Measurements from ENCODE around the gene C1QL1. TPM values are rescaled to one million over a fixed set of nuclear protein-coding genes. Genes with fewer than 3 reads are reported as not detected.

C1QL1 gene
- polyA plus RNA-seq (2012; ENCODE audit: low read depth, missing spikeins), result not detected

DNA sequence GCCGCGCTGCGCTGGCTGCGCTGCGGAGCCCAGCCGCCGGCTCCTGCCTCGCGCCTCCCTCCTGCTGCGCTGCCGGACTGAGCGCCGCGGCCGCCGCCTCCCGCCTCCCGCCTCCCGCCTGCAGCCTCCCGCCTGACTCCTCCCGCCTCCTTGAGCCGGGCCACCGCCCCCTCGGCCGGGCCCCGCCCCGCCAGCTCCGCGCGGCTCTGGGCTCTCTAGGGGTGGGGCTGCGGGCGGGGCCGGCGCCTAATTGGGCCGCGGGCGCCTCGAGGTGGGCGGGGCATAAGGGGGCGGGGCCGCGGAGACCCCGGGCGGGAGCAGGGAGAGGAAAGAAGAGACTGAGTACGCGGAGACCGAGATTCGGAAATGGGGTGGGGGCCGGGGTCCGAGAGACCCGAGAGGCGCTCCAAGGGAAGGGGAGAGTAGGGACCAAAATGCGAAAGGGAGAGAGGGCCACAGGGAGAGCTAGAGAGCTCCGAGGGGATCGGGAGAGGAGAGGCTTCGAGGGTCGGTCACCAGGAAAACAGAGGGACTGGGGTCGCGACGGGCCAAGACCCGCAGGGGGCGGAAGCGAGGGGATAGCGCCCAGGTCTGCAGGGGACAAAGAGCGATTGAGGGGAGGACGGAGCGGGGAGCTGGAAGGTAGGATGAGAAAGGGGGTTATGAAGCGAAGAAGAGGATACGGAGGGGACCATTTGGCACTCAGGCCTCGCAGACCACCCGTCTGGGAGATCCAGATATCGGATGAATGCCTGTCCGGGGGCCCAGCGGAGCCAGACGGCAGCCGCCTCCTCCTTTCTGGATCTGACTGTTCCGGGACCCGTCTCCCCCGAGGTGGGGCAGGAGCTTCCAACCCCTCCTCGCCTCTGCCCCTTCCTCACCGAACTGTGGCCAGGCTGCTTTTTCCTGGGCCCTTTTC, at the start of gene C1QL1:
Gene C1QL1, minus strand, starts transcription at position 79 of the 919 bp plus-strand sequence. CDS start 255 bp downstream, outside the sequence.
- FAIRE-seq (peak; percentile 85), DNase-seq (ENCODE audit: insufficient read length, low spot score) (peak; percentile 100)
- no peak for TF ChIP-seq SPI1 (IDR thresholded peaks at IDR 0.05; ENCODE audit: low read depth, low read length)
- TF ChIP-seq POU2F2 (IDR thresholded peaks at IDR 0.05; ENCODE audit: low read depth, low read length), result no peak
- no peak for TF ChIP-seq TAF1 (IDR thresholded peaks at IDR 0.05; ENCODE audit: low read depth, low read length)
- no peak for TF ChIP-seq PAX5 (IDR thresholded peaks at IDR 0.05; ENCODE audit: insufficient read depth, low read length, severe bottlenecking)
- TF ChIP-seq POLR2AphosphoS5 (IDR thresholded peaks at IDR 0.05; ENCODE audit: low read depth, low read length), result no peak
- no peak for TF ChIP-seq POLR2A (IDR thresholded peaks at IDR 0.05; ENCODE audit: low read depth, low read length)

DNA sequence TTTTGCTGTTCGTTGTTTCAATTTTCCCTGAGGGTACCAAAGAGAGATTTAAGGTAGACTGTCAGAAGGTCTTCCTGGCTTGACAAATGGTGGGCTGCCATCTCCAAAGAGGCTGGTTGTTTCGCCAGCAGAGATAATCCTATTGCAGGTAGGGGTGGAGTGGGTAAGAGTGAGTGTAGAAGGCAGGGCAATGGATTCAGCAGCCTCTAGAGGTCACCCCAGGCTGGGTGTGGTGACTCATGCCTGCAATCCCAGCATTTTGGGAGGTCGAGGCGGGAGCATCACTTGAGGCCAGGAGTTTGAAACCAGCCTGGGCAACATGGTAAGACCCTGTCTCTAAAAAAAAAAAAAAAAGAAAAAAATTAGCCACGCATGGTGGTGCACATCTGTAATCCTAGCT, 48.7 kb upstream of the C1QL1 start:
- TF ChIP-seq POLR2AphosphoS5 (IDR thresholded peaks at IDR 0.05; ENCODE audit: low read depth, low read length), result no peak
- TF ChIP-seq POLR2A (IDR thresholded peaks at IDR 0.05; ENCODE audit: low read depth, low read length), result no peak
- FAIRE-seq (no peak), DNase-seq (ENCODE audit: insufficient read length, low spot score) (no peak)

DNA sequence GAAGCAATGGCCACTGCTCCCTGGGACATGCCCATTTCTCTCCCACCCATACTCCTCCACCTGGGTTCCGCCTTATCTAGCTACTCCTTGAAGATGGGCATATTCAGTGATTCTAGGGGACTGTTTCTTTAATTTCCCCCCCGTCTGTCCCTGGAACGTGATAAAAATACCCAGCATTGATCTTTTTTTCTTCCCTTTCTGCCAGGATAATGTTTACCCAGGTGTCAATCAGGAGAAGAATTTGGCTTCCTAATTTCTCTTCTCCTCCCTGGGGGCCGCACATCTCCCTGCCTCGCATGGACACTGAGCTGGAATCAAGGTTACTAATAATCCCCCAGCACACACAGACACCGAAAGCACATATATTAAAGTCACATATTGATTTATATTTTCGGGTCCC, 48.1 kb upstream of the C1QL1 start:
- DNase-seq (ENCODE audit: insufficient read length, low spot score) (no peak), FAIRE-seq (no peak)
- TF ChIP-seq POU2F2 (IDR thresholded peaks at IDR 0.05; ENCODE audit: low read depth, low read length) (no peak), PAX5 (IDR thresholded peaks at IDR 0.05; ENCODE audit: insufficient read depth, low read length, severe bottlenecking) (no peak), POLR2AphosphoS5 (IDR thresholded peaks at IDR 0.05; ENCODE audit: low read depth, low read length) (no peak), TAF1 (IDR thresholded peaks at IDR 0.05; ENCODE audit: low read depth, low read length) (no peak), SPI1 (IDR thresholded peaks at IDR 0.05; ENCODE audit: low read depth, low read length) (no peak), POLR2A (IDR thresholded peaks at IDR 0.05; ENCODE audit: low read depth, low read length) (no peak)

DNA sequence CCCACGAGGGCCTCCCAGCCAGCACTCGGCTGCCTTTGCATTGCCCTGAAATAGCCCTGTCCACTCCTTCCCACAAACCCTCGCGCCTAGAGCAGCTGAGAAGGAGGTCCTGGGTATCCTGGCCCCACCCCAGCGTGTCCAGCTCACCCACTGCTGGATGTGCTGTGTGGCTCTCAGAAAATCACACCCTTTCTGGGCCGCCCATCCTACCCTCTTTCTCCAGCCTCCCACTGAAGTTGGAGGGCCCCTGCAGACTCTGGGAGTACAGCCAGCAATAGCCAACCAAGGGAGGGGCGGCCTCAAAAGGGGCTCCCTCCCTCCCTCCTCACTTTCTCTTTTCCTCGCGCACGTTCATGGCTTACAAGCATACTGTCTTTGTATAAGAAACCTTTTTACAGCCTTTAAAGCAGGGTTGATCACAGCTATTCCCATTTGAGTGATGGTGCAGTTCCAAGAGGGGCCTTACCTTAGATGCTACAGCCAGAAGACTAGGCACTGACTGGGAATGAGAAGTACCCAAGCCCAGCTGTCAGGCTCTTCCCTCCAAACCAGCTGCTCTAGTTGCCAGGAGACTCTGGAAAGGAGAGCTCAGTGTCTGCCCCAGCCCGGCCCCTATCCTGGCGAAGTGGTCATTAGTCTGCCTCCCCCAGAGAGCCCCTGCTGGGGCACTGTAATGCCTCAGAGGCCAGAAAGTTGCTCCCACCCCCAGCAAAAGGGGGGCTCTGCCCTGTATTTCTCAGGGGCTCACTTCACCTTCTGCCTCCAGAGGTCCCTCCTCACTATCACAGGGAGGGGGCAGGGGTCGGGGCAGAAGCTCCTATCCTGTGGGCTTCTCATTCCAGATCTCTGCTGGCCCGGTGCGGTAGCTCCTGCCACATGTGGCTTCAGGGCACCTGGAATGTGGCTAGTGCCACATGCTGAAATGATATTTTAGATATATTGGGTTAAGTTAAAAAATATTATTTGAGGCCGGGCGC, 45.2 kb upstream of the C1QL1 start:
- no peak for TF ChIP-seq POLR2A (IDR thresholded peaks at IDR 0.05; ENCODE audit: low read depth, low read length)
- no peak for TF ChIP-seq POLR2AphosphoS5 (IDR thresholded peaks at IDR 0.05; ENCODE audit: low read depth, low read length)
- no peak for TF ChIP-seq SPI1 (IDR thresholded peaks at IDR 0.05; ENCODE audit: low read depth, low read length)
- TF ChIP-seq POU2F2 (IDR thresholded peaks at IDR 0.05; ENCODE audit: low read depth, low read length), result no peak
- no peak for TF ChIP-seq TAF1 (IDR thresholded peaks at IDR 0.05; ENCODE audit: low read depth, low read length)
- no peak for TF ChIP-seq PAX5 (IDR thresholded peaks at IDR 0.05; ENCODE audit: insufficient read depth, low read length, severe bottlenecking)
- no peak for FAIRE-seq
- DNase-seq (ENCODE audit: insufficient read length, low spot score), result no peak

DNA sequence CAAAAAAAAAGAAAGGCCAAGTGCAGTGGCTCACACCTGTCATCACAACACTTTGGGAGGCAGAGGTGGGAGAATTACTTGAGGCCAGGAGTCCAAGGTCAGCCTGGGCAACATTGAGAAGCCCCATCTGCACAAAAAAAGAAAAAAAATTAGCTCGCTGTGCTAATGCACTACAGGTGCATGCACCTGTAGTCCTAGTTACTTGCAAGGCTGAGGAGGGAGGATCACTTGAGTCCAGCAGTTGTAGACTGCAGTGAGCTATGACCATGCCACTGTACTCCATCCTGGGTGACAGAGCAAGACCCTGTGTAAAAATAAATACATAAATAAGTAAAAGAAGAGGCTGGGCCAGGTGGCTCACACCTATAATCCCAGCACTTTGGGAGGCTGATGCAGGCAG, 43.7 kb upstream of the C1QL1 start:
- TF ChIP-seq PAX5 (IDR thresholded peaks at IDR 0.05; ENCODE audit: insufficient read depth, low read length, severe bottlenecking) (no peak), POLR2AphosphoS5 (IDR thresholded peaks at IDR 0.05; ENCODE audit: low read depth, low read length) (no peak), POU2F2 (IDR thresholded peaks at IDR 0.05; ENCODE audit: low read depth, low read length) (no peak), POLR2A (IDR thresholded peaks at IDR 0.05; ENCODE audit: low read depth, low read length) (no peak), SPI1 (IDR thresholded peaks at IDR 0.05; ENCODE audit: low read depth, low read length) (no peak), TAF1 (IDR thresholded peaks at IDR 0.05; ENCODE audit: low read depth, low read length) (no peak)
- no peak for FAIRE-seq
- DNase-seq (ENCODE audit: insufficient read length, low spot score), result no peak

DNA sequence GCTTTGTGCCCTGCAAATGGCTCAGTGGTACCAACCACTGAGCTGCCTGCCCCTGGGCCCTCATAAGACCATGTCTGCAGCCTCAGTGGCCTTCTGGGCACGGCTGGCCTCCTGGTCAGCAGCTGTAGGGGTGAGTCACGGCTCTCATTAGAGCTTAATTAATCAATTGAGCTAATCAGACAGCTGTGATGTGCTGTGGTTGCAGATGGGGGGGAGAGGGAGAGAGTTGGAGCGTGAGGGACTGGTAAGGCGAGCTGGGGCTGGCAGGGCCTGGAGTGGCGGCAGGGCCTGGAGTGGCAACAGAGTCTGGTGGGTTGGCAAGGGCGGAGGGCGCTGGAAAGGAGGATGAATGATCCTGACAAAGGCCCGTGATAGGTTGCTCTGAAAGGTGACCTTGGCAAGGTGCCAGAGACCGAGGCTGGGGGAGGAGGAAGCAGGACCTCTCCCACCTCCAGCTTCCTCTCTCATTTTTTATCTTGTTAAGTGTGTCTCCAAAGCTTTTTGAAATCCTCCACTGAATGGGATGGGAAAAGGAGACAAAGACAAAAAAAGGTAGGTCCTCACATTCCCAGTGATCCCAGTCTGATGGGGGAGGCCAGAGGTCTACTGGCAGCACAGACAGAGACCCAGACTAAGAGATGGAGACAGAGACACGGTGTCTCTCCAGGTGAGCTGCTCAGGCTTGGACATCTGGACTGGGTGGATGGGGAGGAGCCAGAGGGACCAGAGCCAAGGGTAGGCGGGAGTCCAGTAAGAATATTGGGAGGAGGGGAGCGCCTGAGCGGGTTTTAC, 41.8 kb upstream of the C1QL1 start:
- no peak for DNase-seq (ENCODE audit: insufficient read length, low spot score)
- FAIRE-seq, result no peak
- TF ChIP-seq POU2F2 (IDR thresholded peaks at IDR 0.05; ENCODE audit: low read depth, low read length) (no peak), SPI1 (IDR thresholded peaks at IDR 0.05; ENCODE audit: low read depth, low read length) (no peak), POLR2A (IDR thresholded peaks at IDR 0.05; ENCODE audit: low read depth, low read length) (no peak), POLR2AphosphoS5 (IDR thresholded peaks at IDR 0.05; ENCODE audit: low read depth, low read length) (no peak), TAF1 (IDR thresholded peaks at IDR 0.05; ENCODE audit: low read depth, low read length) (no peak), PAX5 (IDR thresholded peaks at IDR 0.05; ENCODE audit: insufficient read depth, low read length, severe bottlenecking) (no peak)

DNA sequence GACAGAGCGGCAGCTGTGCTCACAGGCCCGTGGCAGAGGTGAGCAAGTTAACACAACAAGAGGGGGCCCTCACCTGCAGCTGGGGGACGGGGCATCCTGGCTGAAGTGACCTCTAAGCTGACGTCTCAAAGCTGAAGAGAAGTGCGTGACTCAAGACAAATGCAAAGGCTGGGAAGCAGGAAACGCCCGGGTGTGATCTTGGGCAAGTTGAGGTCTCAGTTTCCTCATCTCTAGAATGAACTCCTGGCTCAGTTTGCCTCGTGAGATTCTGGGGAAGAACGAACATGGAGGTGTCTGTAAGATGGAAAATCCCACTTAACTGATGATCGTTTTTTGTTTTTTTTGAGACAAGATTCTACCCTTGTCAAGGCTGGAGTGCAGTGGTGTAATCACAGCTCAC, 40.1 kb upstream of the C1QL1 start:
- DNase-seq (ENCODE audit: insufficient read length, low spot score) (no peak), FAIRE-seq (no peak)
- no peak for TF ChIP-seq POU2F2 (IDR thresholded peaks at IDR 0.05; ENCODE audit: low read depth, low read length)
- no peak for TF ChIP-seq POLR2AphosphoS5 (IDR thresholded peaks at IDR 0.05; ENCODE audit: low read depth, low read length)
- no peak for TF ChIP-seq TAF1 (IDR thresholded peaks at IDR 0.05; ENCODE audit: low read depth, low read length)
- TF ChIP-seq POLR2A (IDR thresholded peaks at IDR 0.05; ENCODE audit: low read depth, low read length), result no peak
- TF ChIP-seq SPI1 (IDR thresholded peaks at IDR 0.05; ENCODE audit: low read depth, low read length), result no peak
- no peak for TF ChIP-seq PAX5 (IDR thresholded peaks at IDR 0.05; ENCODE audit: insufficient read depth, low read length, severe bottlenecking)

DNA sequence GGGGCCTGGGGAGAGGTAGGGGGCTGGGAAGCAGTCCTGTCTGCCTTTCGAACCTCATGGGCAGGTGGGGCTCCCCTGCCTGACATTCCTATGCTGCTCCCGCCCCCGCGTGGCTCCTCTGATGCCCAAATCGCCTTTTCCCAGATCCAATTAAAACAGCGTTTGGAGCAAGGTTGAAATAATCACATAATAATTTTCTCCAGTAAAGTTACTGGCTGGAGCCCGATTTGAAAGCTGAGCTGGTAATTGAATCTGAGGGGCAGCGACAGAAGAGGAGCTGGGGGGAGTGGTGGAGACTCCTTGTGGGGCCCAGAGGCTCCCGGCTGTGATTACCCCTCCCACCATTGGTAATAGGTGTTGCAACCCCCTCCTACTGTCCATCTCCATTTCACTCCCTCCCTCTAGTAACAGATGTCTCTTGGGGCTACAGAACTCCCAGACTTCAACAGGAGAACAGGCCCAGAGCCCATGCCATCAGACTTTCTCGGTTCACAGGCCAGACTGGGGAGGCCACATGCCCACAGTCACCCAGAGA, 38.9 kb upstream of the C1QL1 start:
- DNase-seq (ENCODE audit: insufficient read length, low spot score) (no peak), FAIRE-seq (no peak)
- TF ChIP-seq POLR2AphosphoS5 (IDR thresholded peaks at IDR 0.05; ENCODE audit: low read depth, low read length), result no peak
- TF ChIP-seq SPI1 (IDR thresholded peaks at IDR 0.05; ENCODE audit: low read depth, low read length), result no peak
- no peak for TF ChIP-seq PAX5 (IDR thresholded peaks at IDR 0.05; ENCODE audit: insufficient read depth, low read length, severe bottlenecking)
- no peak for TF ChIP-seq TAF1 (IDR thresholded peaks at IDR 0.05; ENCODE audit: low read depth, low read length)
- no peak for TF ChIP-seq POLR2A (IDR thresholded peaks at IDR 0.05; ENCODE audit: low read depth, low read length)
